Measurements from ENCODE around the gene CEND1. TPM values are rescaled to one million over a fixed set of nuclear protein-coding genes. Genes with fewer than 3 reads are reported as not detected.

Gene CEND1
- total RNA-seq, 1 donor from 2014 or later, result 0.43 TPM

DNA sequence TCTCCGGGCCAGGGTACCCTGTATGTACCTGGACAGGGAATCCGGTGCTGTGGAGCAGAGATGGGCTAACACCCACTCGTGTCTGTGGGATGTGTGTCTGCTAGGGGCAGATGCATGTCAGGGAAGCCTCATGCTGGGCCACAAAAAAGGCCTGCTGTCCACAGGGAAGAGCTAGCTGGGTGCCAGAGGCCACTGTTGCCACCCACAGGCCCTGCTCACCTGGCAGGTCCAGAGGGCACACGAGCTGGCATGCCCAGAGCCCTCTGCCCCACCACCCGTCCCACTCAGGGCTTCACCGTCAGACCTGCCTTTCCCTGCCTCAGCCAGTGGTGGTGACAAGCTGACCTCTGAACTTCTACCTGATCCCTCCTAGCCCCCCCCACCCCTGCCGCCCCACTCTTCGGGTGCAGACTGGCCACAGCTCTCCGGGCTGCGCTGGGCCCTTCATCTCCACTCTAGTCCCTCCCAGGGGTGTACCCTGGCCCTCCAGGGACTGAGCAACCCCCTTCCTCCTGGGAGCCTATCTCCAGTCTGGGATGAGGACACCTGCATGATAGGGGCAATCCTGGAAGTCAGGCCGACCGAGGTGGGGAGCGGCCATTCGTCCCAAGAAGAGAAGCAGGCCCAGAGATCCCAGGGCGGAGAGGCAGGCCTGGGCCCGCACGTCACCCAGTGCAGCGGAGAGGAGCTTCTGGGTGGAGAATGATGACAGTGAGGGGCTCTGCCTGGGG lies 6.8 kb upstream of the CEND1 start:
- DNase-seq (ENCODE audit: low spot score) (peak; percentile 89), ATAC-seq (peak; percentile 60)

DNA sequence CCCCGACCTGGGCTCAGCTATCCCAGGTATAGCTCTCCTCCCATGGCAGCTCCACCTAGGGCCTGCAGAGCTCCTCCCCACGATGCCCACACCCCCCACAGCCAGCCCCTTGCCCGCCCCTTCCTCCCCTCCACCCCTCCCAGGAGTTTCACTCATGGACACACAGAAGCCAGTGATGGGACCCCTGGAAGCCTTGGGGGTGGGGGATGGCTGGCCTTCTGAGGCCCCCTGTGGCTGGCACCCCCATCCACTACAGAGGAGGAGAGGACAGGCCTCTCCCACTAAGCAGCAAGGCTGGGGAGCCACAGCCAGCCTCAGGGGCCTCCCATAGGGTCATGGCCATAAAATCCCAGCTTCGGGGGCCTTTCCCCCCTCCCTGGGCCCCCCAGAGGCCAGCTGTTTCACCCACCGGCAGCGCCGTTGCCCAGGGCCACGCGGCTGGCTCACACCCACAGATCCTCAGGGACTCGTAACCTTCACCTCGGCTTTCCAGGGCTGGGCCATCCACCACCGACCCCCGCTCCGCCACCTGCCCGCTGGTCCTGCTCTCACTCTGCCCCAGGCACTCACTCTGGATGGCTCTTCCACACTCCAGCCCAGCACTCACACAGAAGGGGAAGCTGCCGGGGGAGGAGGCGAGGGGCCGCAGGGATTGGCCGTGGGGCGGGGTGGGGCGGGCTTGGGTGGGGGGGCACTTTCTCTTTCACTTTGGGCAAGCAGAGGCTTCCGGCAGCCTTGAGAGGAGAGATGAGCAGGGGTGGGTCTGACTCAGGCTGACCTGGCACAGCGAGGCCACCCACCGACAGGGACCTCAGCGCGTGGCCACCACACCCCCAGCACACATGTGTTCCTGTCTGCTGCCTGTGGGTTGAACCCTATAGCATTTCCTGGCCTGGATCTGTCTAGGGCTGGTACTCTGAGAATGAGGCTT lies 6.0 kb upstream of the CEND1 start:
- ATAC-seq, result peak; percentile 54
- peak; percentile 81 for DNase-seq (ENCODE audit: low spot score)

DNA sequence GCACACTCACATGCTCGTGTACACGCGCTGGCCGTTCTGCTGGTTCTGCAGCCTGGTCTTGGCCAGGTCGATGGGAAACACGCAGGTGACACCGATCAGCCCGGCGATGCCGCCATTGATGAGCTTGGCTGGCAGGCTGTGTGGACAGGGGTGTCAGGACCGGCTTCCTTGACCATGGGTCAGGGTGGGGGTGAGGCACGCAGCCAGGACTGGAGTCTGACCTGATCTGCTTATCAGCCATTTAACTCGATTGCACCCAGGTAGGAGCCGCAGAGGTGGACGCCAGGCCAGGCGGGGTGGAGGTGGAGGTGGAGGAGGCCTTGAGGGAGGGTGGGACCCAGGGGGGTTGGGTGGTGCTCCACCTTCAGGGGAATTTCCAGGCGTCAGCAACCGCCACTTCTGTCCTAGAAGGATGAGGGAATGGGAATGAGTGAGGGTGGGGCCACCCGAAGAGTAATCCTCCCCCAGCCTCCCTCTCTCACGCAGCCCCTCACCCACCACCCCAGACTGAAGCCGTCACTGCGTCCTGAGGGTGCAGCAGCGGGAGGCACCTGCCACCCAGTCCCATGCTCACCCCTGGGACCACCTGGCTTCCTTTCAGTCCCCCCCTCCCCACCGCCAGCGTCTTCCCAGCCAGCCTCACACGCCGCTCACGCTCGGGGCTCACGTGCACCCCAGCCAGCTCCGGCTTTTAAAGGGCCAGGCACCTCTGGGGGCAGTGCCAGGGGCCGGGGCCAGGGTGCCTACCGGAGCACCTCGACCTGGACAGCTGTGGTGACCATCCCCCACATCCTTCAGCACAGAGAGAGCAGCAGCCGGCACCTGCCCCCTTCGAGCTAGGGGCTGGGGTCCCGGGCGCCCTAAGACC lies 5.1 kb upstream of the CEND1 start:
- peak; percentile 25 for ATAC-seq
- DNase-seq (ENCODE audit: low spot score), result peak; percentile 79

DNA sequence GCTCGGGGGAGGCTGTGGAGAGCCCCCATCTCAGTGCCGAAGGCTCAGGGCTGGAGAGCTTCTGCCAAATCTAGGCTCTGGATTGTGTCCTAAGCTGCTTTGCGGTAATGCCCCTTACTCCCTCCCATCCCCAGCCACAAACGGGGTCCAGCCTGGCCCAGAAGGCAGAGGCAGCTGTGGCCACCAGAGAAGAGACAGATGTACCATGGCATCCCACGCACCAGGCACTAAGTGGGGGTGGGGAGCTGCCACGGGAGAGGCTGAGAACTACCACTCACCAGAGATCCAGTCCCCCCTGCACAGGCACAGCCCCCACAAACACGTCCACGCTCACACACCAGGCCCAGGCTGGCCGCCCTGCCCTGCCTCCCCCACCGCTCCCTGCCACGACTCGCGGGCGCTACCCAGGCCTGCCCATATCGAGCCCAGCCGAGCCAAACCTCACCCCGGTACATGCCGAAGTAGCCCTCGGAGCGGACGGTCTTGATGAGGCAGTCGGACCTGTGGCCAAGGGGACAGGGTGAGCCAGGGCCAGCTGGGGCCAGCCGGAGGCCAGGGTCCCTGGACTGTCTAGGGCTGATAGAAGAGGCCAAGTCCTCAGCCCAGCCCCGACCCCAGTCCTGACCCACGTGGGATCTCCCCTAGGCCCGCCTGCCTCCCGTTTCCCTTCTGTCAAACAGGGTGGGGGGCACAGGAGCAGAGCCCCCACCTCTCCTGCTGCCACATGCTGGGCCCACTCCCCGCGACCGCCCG lies 4.3 kb upstream of the CEND1 start:
- ATAC-seq (no peak), DNase-seq (ENCODE audit: low spot score) (no peak)

DNA sequence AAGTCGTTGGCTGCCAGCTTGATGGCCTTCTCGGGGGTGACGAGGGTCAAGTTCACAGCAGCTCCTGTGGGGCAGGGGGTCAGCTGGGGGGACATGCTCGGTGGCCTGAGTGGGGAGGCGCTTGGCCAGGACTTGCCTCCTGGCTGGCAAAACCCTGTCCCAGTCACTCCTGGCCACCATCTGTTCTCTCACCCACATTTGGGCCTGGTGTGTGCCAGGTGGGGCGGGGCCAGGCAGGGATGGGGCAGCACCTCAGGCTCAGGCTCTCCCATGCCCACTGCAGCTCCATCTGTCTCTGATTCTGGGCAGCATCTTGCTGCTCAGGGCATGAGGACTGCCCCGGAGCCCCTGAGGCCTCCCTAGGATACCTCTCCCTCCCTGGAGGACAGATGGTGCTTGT lies 3.7 kb upstream of the CEND1 start:
- DNase-seq (ENCODE audit: low spot score), result no peak

DNA sequence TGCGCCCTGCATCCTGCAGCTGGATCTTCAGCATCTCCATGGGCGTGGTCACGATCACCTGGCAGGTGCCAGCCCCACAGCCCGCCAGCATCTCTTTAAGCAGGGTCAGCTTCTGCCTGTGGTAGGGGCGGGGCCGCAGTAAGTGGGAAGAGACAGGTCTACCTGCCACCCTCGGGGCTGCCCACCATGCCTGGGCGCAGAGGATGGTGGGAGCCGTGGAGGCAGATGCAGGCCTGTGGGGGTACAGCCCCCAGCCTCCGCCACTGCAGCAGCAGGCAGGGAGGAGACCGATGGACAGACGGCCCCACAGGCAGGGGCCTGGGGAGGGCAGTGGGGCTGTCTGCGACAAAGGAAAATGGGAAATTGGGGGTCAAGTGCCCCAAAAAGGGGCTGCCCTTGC lies 3.0 kb upstream of the CEND1 start:
- ATAC-seq, result no peak
- peak; percentile 49 for DNase-seq (ENCODE audit: low spot score)

More for the DNA sequence above, 3.7 kb upstream of the CEND1 start:
- no peak for ATAC-seq

DNA sequence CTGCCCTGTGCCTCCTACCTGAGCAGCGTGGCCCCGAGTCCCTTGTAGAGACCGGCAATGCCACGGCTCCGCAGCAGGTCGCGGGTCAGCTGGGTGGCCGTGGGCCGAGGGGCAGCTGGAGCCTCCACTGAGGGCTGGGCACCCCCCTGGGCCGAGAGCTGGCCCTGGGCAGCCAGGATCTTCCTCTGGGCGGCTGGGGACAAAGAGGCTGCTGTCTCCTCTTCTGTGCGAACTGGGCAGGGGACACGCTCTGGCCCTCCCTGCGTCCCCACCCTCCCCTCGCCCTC lies 2.6 kb upstream of the CEND1 start:
- ATAC-seq (no peak), DNase-seq (ENCODE audit: low spot score) (peak; percentile 46)

DNA sequence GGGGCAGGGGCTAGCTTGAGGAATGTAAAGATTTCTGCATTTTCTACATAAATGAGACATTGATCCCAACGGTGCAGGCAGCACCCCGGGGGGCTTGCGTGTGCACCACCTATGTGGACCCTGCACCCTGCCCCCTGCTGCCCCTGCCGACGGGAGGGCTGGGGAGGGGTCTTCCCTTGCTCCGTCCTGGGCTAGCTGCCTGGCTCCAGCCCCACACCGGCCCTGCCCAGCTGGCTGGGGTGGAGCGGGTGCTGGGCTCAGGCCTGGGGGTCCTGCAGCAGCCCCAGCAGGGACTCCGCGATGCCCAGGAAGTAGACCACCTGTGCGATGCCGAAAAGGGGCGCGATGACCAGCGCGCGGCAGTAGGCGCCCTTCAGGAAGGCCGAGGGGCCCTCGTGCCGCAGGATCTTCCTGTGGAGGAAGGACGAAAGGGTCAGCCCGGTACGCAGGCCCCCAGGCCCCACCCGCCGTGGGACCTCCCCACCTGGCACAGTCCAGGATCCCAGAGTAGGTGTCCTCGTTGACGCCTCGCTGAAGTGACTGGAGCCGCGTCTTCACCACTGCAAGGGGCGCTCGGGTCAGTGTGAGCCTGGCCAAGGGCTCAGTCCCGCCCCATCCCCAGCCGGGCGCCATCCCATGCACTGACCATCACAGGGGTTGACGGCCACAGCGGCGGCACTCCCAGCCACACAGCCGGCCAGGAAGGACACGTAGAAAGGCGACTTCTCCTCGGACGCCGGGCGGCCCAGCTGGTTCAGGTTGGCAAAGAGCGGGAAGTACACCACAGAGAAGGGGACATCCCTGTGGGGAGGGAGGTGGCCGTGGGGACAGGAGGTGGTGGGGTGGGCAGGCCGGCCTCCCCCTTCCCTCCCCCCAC lies 2.0 kb upstream of the CEND1 start:
- no peak for ATAC-seq
- DNase-seq (ENCODE audit: low spot score), result peak; percentile 53

DNA sequence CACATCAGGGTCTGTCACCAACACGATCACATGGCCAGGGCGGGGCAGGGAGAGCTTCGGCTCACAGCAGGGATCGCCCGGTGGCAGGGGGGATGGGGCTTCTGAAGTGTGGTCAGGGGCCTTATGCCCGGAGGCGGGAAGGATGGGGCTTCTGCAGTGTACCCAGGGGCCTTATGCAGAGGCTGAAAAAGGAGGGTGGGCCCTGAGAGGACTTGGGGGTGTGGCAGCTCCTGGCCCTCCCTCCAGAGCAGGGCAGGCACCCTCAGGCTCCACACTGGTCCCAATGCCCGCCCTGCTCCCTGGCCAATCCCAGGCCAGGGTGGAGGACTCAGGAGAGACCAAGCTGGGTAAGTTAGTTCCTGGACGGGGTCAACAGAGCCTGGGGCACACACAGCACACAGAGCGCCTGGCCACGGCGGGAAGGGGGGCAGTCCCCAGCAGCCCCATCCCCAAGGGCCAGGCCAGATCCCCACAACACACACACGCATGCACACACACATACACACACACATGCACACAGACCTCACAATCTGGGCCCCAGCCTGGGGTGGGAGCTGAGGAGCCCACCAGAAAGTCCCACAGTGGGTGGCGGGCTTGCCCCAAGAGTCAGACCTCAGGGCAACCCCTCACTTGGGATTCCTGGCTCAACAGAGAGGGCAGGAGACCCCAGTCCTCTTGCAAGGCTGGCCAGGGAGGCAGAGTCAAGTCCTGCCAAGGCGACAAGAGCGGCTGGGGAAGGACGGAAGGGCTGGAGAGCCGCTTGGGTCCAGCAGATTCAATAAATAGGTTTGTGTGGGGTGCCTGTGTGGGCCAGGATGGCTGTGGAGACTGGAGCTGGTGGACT lies 1.1 kb upstream of the CEND1 start:
- peak; percentile 38 for ATAC-seq

DNA sequence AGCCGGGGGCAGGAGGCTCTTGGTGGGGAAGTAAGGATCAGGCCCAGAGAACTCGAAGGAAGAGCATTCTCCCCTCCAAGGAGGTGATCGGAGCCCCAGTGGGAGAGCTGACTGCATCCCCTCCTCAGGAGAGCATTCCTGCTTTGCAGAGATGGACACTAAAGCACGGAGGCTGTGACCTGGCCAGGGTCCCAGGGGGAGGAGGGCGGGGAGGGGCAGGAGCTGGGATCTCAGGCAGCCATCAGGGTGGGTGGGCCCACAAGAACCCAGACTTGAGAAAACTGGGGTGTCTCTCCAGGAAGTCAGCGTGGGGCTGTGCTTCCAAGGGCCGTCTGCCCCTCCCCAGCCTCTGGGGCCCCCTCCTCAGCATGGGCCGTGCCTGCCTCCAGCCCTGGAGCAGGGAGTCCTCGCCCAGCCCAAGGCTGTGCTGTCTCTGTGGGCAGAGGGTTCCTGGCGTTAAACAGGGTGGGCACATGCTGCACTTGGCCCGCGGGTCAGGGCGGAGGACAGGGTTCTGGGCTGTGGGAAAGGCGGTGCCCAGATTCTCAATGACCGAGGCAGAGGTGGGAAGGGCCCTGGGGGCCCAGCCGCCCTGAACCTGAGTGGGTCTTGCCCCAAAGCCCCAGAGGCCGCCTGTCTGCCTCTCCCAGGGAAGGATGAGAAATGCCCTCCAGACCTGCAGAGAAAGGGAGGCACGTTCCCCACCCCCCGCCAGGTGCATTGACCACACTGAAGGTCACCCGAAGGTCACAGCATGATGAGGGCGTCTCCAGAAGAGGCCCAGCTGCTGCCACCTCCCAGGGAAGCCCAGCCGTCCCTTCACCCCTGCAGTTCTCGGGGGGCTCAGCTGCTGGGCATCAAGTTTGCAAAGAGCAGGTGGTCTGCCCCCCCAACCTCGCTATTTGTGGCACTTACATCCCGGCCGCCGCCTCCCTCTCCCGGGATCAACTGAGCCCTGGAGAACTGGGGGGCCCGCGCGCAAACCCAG lies 643 bp downstream of the CEND1 start:
- DNase-seq (ENCODE audit: low spot score) (no peak), ATAC-seq (peak; percentile 5)

More for the DNA sequence above, 1.1 kb upstream of the CEND1 start:
- DNase-seq (ENCODE audit: low spot score), result peak; percentile 58

DNA sequence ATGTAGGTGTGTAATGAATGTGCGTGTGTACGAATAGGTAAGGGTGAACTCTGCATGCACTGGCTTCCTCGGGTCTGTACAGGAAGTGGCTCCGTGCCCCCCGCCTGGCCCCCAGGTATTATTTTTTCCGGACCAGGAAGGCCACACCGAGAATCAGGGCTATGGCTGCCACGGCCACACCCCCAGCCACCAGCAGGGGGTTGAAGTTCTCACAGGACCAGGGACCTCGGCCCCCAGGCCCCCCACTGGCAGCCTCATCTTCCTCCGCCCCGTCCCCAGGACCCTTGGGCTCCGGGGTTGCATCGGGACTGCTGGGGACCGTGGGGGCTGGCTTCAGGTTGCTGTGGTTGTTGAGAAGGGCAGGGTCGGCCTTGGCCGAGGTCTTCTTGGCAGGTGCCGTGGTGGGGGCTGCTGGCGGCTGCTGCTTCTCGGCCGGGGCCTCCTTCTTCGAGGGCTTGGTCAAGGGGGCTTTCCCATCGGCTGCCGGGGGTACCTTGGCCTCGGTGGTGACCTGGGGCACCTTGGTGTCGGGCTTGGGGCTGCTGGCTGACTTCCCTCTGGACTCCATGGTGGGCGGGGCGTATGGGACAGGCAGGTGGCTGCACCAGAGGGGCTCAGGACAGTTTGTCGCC lies 1.8 kb downstream of the CEND1 start:
- no peak for DNase-seq (ENCODE audit: low spot score)
- ATAC-seq, result no peak

DNA sequence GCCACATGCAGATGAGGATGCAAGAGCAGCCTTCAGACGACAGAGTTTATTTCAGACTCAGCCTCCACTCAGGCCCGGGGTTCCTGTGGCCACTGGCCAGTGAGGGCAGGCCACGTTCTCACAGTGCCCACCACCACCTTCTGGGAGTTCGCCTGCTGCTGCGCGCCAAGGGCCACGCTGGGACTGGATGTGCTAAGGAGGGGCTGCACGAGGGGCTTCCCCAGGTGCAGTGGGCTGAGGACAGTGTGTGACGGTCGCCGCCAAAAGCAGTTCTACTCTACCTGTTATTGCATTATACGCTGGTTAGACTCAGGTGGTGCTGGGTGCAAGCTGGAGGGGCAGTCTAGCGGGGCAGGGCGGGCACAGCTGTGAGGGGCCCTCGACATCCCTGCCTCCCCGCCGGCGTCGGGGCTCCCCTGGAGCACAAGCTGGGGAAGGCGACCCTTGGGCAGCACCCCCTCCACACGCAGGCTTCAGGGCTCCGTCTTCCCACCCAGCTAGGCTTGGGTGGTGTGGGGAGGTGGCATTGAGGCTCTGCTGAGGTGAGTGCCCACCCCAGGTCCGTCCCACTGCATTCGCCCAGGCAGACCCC lies 2.7 kb downstream of the CEND1 start:
- ATAC-seq (no peak), DNase-seq (ENCODE audit: low spot score) (no peak)

DNA sequence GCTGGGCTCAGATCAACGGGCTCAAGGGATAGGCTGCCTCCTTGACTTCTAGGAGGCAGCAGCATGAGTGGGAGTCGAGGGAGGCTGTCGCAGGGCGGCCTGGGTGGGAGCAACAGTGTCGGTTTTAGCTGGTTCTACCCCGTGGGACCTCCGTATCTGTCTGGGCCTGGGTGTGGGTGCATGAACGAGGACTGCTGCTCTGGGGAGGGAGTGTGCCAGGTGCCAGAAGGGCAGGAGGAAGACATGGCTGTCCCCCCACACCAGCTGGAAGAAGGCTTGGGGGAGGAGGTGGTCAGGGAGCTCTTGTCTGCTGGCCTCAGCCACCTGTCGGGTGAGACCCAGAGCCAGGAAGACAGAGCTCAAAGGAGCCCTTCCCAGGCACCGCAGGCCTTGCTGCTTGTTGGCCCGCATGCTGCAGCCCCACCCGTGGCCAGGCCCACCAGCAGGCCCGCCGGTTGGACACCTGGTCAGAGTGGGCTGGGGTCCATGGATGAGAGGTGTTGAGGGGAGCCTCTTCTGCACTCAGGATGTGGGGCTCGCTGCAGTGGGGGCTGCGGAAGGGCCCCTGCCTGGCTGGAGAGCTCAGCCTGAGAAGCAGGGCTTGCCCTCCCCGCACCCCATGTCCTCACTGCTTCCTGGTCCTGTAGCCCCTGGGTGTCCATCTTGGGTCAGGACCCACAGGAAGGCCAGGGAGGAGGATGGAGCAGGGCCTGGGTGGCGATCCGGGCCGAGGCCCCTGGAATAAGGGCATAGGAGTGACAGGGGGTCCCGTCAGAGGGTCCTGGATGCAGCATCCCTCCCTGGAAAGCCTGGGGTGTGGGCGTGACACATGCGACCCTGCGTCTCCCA lies 3.4 kb downstream of the CEND1 start:
- no peak for ATAC-seq
- DNase-seq (ENCODE audit: low spot score), result no peak

DNA sequence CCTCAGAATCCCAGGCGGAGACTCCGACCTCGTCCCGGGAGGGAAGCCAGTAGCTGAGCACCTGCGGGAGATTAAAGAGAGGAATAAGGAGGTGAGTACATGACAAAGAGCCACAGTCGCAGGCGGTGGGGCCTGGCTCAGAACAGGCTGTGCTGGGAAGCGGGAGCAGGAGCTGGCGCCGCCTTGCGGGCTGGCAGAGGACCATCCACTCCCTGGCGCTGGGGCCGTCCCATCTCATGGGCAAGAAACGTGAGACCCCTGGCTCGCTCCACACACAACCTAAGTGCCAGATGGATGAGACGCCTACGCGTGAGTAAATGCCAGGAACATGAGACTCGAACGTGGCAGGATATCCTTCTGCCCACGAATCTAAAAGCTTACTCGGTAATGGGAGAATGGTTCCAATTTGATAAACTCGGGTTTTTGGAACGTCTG lies 6.3 kb downstream of the CEND1 start:
- DNase-seq (ENCODE audit: low spot score) (peak; percentile 48), ATAC-seq (no peak)

All from left lobe of liver (tissue), 2 donors.